Measurements from ENCODE around the gene F13A1.

Gene F13A1

DNA sequence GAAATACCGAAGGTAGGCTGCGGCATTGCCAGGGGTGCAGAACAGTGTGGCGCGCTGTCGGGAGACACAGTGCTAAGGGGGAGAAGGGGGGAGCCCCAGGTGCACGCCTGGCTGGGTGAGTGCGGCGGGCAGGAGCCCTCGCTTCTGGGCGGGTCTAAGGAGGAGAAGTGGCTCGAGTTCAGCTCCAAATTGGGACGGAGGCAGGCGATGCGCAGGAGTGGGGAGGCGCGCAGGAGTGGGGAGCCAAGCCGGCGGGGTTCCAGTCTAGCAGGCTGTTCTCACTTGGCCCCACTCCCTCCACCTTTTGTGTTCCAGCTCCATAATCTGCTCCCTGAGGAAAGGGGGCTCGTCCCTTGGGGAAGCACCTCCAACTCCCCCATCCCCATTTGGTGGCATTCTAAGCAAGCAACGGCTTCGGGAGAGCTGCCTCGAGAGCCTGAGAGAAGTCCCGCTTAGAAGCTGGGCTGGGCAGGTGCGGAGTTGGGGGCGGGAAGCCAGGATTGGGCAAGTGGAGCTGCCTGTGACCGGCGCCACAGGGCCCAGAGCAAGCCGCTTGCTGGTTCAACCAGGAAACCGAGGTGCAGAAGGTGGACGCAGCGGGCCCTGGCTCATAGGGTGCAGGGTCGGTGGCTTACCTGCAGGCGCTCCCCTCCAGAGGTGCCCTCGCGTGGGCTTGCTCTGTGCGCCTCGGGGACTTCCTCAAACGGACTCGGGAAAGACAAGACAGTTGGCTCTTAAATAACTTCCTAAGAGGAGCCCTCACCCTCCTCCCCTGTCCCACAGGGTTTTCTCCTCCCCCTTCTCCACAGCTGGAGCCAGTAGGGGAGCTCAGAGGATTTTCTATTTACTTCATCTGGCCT lies at the start of gene F13A1:
Gene F13A1 (minus strand): TSS at position 711 of the 860 bp plus-strand sequence. CDS start 1,998 bp downstream, outside the sequence.
- in situ Hi-C loops (cut with MboI; ENCODE audit: low sequenced_read_pairs), result no loop called here

DNA sequence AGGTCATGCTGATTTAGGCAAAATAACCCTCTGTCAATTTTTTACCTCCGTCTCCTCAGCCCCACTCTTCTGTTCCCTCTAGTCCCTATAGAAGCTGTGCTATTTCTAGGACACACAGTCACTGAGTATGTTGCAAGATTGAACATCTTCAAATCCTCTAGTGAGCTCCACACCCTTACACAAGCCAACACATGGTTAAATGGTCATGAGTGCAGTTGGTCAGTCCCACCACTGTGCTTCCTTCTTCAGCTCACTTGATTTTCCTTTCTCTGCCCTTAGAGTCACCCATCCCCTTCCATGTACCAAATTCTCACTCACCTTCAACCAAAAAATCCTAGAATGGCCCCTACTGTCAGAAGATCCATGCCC lies 48.2 kb upstream of the F13A1 start:
- in situ Hi-C loops (cut with MboI; ENCODE audit: low sequenced_read_pairs), result no loop called here

- in situ Hi-C loops (cut with MboI; ENCODE audit: low sequenced_read_pairs), result no loop called here
Observed at GRCh38 chr6:6368040-6368683, 47.7 kb upstream of the F13A1 start.

DNA sequence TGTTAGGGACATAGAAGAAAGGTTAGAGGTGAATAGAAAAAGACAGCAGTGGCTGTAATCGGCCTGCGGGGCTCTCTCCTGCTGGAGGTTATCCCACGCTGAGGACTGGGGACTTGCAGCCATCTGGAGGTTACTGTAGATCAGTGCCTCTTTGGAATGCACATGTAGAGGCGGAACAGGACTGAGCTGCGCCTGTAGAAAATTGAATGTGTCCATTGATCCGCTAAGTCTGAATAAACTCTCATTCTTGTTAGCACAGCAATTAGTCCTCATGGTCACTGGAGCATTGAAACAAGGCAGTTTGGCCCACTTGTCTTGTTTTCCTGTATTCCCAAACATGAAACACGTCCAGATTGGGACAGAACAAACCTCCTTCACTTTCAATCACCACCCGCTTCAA lies 46.3 kb upstream of the F13A1 start:
- in situ Hi-C loops (cut with MboI; ENCODE audit: low sequenced_read_pairs), result no loop called here

DNA sequence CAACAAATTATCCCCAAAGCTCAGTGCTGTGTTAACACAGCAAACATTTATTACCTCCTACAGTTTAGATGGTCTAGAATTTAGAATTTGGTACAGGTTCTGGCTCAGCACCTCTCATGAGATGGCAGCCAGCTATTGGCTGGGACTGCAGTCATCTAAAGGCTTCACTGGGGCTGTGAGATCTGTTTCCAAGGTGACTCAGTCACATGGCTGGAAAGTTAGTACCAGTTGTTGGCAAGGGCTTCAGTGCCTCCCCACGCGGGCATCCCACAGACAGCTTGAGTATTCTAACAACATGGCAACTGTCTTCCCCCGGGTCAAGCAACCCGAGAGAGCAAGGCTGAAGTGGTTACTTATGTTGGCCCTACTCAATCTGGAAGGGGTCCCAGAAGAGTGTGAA lies 44.8 kb upstream of the F13A1 start:
- in situ Hi-C loops (cut with MboI; ENCODE audit: low sequenced_read_pairs), result no loop called here

GRCh38 chr6:6362056-6362840 lies 41.8 kb upstream of the F13A1 start:
- in situ Hi-C loops (cut with MboI; ENCODE audit: low sequenced_read_pairs), result no loop called here

- in situ Hi-C loops (cut with MboI; ENCODE audit: low sequenced_read_pairs), result no loop called here
Observed at GRCh38 chr6:6357530-6357929, 37.1 kb upstream of the F13A1 start.

DNA sequence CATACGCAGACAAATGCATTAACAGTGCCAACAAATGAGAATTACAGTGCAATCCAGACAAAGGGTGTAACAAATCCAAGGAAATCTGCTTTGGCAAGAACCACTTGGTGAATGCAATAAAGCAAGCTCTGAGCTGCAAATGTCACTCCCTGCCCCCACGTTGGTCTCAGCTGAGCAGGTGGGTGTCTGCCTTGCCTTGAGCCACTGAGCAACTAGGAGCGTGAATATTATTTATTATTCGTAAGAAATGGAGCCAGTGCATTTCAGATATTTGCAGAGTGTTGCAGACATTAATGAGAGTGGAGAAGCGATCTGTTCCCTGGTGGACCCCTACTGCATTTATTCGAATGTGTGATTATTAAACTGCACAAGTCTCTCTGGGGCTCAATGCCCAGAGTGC lies 36.6 kb upstream of the F13A1 start:
- in situ Hi-C loops (cut with MboI; ENCODE audit: low sequenced_read_pairs), result no loop called here

DNA sequence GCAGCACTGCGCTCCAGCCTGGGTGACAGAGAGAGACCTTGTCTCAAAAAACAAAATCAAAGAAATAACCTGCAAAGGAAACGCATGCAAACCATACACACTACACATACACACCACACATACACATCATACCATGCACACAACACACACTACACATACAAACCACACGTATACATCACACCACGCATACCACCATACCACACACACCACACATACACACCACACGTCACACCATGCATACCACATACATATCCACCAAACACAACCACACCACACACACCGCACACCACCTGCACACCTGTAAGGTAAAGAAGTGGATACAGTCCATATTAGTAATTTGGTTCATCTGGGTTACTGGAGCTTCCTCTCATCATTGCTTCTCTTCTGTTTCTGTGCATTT lies 32.3 kb upstream of the F13A1 start:
- in situ Hi-C loops (cut with MboI; ENCODE audit: low sequenced_read_pairs), result no loop called here

- in situ Hi-C loops (cut with MboI; ENCODE audit: low sequenced_read_pairs), result no loop called here
Observed at GRCh38 chr6:6351511-6352025, 31.1 kb upstream of the F13A1 start.

DNA sequence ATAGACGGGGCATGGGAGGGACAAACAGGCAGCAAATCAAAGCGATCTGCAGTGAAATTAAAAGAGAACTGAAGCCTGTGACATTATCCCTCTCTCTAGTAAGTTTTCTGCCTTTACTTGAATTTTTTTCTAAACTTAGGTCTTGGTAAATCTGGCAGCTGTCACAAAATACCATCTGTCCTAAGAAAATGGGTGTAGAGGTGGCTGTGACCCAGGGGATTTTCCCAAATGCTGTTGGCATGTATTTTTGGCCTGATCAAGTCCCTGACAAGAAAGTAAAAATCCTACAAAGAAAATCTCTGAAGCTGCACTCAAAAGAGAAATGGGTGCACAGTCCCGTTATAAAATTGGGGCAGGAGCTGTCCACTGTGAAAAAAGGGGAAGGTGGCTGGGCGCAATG lies 30.2 kb upstream of the F13A1 start:
- in situ Hi-C loops (cut with MboI; ENCODE audit: low sequenced_read_pairs), result no loop called here

DNA sequence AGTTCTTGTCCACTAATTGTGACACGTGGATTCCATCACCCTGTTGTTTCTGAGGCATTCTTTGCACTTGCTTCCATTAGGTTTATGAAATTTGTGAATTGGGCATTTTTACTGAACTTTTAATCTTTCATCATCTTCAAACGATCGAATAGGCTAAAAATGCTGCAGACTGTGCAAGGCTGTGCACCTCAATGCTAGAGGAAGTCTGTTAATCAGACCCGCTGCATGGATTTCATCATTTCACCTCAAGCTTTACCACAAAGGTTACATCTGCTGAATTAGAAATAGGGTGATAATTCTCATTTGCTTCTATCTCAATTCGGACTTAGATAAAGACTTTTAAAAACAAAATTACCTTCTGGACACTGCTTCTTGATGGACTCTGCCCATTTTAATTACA lies 27.8 kb upstream of the F13A1 start:
- in situ Hi-C loops (cut with MboI; ENCODE audit: low sequenced_read_pairs), result no loop called here

- in situ Hi-C loops (cut with MboI; ENCODE audit: low sequenced_read_pairs), result no loop called here
Observed at GRCh38 chr6:6346427-6347023, 26.1 kb upstream of the F13A1 start.

DNA sequence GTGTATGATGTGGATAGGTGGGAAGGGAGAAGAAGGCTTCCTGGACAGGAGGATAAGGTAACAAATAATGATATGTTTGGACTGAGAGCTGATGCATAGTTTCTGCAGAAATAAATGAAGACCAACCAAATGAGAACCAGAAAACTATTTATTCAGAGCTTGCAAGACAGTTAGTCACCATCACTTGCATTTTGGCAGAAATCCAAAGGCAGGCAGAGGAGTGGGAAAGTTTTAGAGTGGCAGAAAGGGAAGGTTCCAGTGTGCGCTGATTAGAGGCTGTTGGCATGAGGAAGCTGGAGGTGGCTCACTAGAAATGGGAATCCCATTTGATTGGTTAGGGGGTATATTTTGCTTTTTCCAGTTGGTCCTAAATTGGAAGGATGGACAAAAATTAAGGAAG lies 13.0 kb upstream of the F13A1 start:
- in situ Hi-C loops (cut with MboI; ENCODE audit: low sequenced_read_pairs), result no loop called here

DNA sequence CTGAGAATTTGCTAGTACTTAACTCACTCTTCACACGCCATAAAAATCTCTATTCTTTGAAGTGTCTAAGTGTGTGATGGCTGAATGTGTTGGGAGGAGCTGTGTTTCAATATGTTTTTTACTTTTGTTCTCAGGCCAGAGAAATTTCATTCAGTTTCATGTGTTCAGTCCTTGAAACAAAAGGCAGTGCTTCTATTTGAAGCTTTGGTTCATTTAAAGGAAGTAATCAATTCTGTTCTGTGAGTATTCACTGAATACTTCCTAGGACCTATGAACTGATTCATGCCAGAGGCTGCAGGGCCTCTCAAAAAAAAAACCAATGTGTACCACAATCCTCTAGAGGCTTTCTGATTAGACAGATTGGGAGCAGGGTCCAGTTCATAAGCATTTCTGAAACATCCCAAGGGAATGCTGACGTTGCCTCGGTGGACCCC lies 12.4 kb upstream of the F13A1 start:
- in situ Hi-C loops (cut with MboI; ENCODE audit: low sequenced_read_pairs), result no loop called here

GRCh38 chr6:6331946-6332601 lies 11.6 kb upstream of the F13A1 start:
- in situ Hi-C loops (cut with MboI; ENCODE audit: low sequenced_read_pairs), result no loop called here

DNA sequence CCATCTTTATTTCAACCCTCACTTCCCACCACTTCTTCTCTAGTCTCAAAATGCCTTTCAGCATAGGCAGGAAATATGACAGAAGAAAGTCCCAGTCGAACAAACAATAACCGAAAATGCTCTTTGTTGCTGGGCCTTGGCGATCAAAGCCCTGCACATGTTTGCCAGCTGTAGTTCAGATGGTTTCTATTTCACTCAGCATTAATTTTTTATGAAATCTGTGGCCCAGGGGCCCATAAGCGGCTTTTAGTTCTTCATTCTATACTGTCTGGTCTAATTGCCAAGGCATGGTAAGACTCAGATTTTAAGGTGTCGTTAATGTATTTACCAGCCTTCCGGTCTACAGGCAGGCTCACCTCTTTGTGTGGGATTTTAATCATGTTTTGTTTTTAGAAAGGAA lies 10.9 kb upstream of the F13A1 start:
- in situ Hi-C loops (cut with MboI; ENCODE audit: low sequenced_read_pairs), result no loop called here

DNA sequence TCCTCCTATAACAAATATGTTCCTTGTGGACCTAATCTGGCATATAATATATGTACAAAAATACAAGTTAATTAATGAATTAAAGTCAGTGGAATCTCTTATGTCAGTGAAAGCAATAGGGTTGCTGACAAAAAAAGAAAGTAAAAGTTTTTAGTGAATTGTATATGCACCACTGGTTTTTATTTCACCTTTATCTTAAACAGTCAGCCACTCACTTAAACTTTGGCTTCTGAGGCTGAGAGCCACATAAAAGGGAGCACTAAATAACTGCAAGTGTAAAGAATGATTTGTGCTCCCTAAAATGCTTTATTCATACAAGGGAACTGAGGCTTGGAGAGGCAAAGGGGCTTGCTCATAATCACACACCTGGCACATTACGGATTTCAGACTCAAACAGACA lies 9.9 kb upstream of the F13A1 start:
- in situ Hi-C loops (cut with MboI; ENCODE audit: low sequenced_read_pairs), result no loop called here

DNA sequence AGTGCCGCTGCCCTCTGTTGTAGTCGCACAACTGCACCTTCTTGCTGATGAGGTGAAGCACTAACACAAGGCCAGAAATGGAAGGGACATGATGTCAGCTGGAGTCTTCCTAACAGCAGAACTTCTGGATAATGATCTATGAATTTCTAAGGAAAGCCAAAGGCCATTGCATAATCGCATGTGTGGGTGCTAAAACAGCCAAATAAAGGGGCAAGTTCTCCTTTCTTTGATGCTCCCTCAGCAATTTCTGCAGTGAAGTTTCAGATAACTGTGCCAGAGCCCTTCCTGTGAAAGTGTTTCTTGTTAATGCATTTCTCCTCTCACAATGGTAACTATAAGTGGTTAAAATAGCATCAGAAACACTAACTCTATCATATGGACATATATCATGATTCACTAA lies 8.0 kb upstream of the F13A1 start:
- in situ Hi-C loops (cut with MboI; ENCODE audit: low sequenced_read_pairs), result no loop called here

- in situ Hi-C loops (cut with MboI; ENCODE audit: low sequenced_read_pairs), result no loop called here
Observed at GRCh38 chr6:6323352-6323751, 2.9 kb upstream of the F13A1 start.

- in situ Hi-C loops (cut with MboI; ENCODE audit: low sequenced_read_pairs), result no loop called here
Observed at GRCh38 chr6:6320901-6321300, 439 bp upstream of the F13A1 start.
